ENCODE results near the gene IGFN1.

IGFN1 gene

GRCh38 chr1:201250326-201251011 is 59.8 kb downstream of the IGFN1 start:
- Histone ChIP-seq H3K4me1 (ENCODE audit: control insufficient read depth, low read depth, low read length) (no peaks in the 10 kb centered on the region), H2BK120ac (ENCODE audit: low read depth, low read length) (no peak overlapping the region), H3K27me3 (ENCODE audit: insufficient read depth, low read length, poor library complexity) (no peaks in the 10 kb centered on the region)

DNA sequence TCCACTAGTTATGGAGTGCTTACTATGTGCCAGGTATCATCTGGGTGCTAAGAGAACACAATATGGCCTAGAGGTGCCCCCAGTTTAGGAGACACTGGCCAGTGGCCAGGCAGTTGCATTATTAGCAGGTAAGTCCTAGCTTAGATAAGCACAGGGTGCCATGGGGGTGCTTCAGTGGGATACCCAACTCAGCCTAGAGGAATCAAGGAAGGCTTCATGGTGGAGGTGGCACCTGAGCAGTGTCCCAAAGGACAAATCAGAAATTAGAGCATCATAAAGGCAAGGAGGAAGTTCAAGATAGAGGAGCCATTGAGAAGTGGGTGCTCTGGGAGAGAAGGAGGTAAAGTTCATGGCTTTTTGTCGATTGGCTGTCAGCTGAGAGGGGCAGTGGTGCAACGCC is 60.8 kb downstream of the IGFN1 start:
- H3K79me1 ChIP-seq (ENCODE audit: low read length), result no peaks in the 10 kb centered on the region
- H3K56ac ChIP-seq (ENCODE audit: low read length), result no peak overlapping the region
- H4K8ac ChIP-seq (ENCODE audit: low read depth, low read length), result no peak overlapping the region
- H3K18ac ChIP-seq (ENCODE audit: low read length), result no peak overlapping the region
- H2BK120ac ChIP-seq (ENCODE audit: low read depth, low read length), result no peak overlapping the region
- H3K27me3 ChIP-seq (ENCODE audit: insufficient read depth, low read length, poor library complexity), result no peaks in the 10 kb centered on the region
- no peaks in the 10 kb centered on the region for H3K4me1 ChIP-seq (ENCODE audit: control insufficient read depth, low read depth, low read length)
- no peak overlapping the region for H2AK5ac ChIP-seq (ENCODE audit: low read length)
- no peaks in the 10 kb centered on the region for H3K79me2 ChIP-seq (ENCODE audit: control insufficient read depth, insufficient read depth, low read length)
- H3K23ac ChIP-seq (ENCODE audit: low read length), result no peak overlapping the region
- no peak for DNase-seq
- H3K9ac ChIP-seq (ENCODE audit: low read length), result no peak overlapping the region
- no CpG with 5 or more reads among the region's 2 CpGs for WGBS (ENCODE audit: extremely low coverage, insufficient coverage, low lambda C conversion rate)
- H3K4me2 ChIP-seq (ENCODE audit: low read length), result no peak overlapping the region
- H2BK5ac ChIP-seq (ENCODE audit: low read length), result no peak overlapping the region
- no peaks in the 10 kb centered on the region for H3K36me3 ChIP-seq (ENCODE audit: control insufficient read depth, insufficient read depth, low read length)
- H3K4ac ChIP-seq (ENCODE audit: low read depth, low read length), result no peak overlapping the region
- no peak overlapping the region for H4K5ac ChIP-seq (ENCODE audit: low read length)
- H2BK15ac ChIP-seq (replicated peaks; ENCODE audit: low read depth), result no peak overlapping the region
- H3K4me3 ChIP-seq (ENCODE audit: low read length), result no peak overlapping the region
- no peak overlapping the region for H3K27ac ChIP-seq (ENCODE audit: low read depth, low read length)

More at GRCh38 chr1:201250326-201251011, 59.8 kb downstream of the IGFN1 start:
- H3K23ac ChIP-seq (ENCODE audit: low read length), result no peak overlapping the region
- no peak overlapping the region for H2BK15ac ChIP-seq (replicated peaks; ENCODE audit: low read depth)
- WGBS (ENCODE audit: extremely low coverage, insufficient coverage, low lambda C conversion rate), result no CpG with 5 or more reads among the region's 10 CpGs
- H3K4me3 ChIP-seq (ENCODE audit: low read length), result no peak overlapping the region
- H3K79me1 ChIP-seq (ENCODE audit: low read length), result no peaks in the 10 kb centered on the region
- no peaks in the 10 kb centered on the region for H3K79me2 ChIP-seq (ENCODE audit: control insufficient read depth, insufficient read depth, low read length)
- no peak overlapping the region for H4K5ac ChIP-seq (ENCODE audit: low read length)
- no peak for DNase-seq
- H3K9ac ChIP-seq (ENCODE audit: low read length), result no peak overlapping the region
- no peak overlapping the region for H3K4me2 ChIP-seq (ENCODE audit: low read length)
- no peak overlapping the region for H2BK5ac ChIP-seq (ENCODE audit: low read length)
- H2AK5ac ChIP-seq (ENCODE audit: low read length), result no peak overlapping the region
- H3K27ac ChIP-seq (ENCODE audit: low read depth, low read length), result no peak overlapping the region
- no peak overlapping the region for H4K8ac ChIP-seq (ENCODE audit: low read depth, low read length)
- no peaks in the 10 kb centered on the region for H3K36me3 ChIP-seq (ENCODE audit: control insufficient read depth, insufficient read depth, low read length)
- no peak overlapping the region for H3K4ac ChIP-seq (ENCODE audit: low read depth, low read length)
- H3K18ac ChIP-seq (ENCODE audit: low read length), result no peak overlapping the region
- H3K56ac ChIP-seq (ENCODE audit: low read length), result no peak overlapping the region

GRCh38 chr1:201251851-201252430 is 61.3 kb downstream of the IGFN1 start:
- H2AK5ac ChIP-seq (ENCODE audit: low read length), result no peak overlapping the region
- no peak overlapping the region for H3K4ac ChIP-seq (ENCODE audit: low read depth, low read length)
- no peak overlapping the region for H4K5ac ChIP-seq (ENCODE audit: low read length)
- no peak for DNase-seq
- H3K79me2 ChIP-seq (ENCODE audit: control insufficient read depth, insufficient read depth, low read length), result no peaks in the 10 kb centered on the region
- H3K4me3 ChIP-seq (ENCODE audit: low read length), result no peak overlapping the region
- H3K27me3 ChIP-seq (ENCODE audit: insufficient read depth, low read length, poor library complexity), result no peaks in the 10 kb centered on the region
- no peak overlapping the region for H2BK5ac ChIP-seq (ENCODE audit: low read length)
- H3K9ac ChIP-seq (ENCODE audit: low read length), result no peak overlapping the region
- no peaks in the 10 kb centered on the region for H3K79me1 ChIP-seq (ENCODE audit: low read length)
- WGBS (ENCODE audit: extremely low coverage, insufficient coverage, low lambda C conversion rate), result no CpG with 5 or more reads among the region's 11 CpGs
- no peaks in the 10 kb centered on the region for H3K4me1 ChIP-seq (ENCODE audit: control insufficient read depth, low read depth, low read length)
- H3K56ac ChIP-seq (ENCODE audit: low read length), result no peak overlapping the region
- no peak overlapping the region for H3K23ac ChIP-seq (ENCODE audit: low read length)
- H4K8ac ChIP-seq (ENCODE audit: low read depth, low read length), result no peak overlapping the region
- no peak overlapping the region for H3K27ac ChIP-seq (ENCODE audit: low read depth, low read length)
- H2BK15ac ChIP-seq (replicated peaks; ENCODE audit: low read depth), result no peak overlapping the region
- H3K4me2 ChIP-seq (ENCODE audit: low read length), result no peak overlapping the region
- H2BK120ac ChIP-seq (ENCODE audit: low read depth, low read length), result no peak overlapping the region
- no peaks in the 10 kb centered on the region for H3K36me3 ChIP-seq (ENCODE audit: control insufficient read depth, insufficient read depth, low read length)
- H3K18ac ChIP-seq (ENCODE audit: low read length), result no peak overlapping the region

GRCh38 chr1:201252944-201253371 is 62.3 kb downstream of the IGFN1 start:
- no peaks in the 10 kb centered on the region for H3K79me2 ChIP-seq (ENCODE audit: control insufficient read depth, insufficient read depth, low read length)
- no peak overlapping the region for H4K8ac ChIP-seq (ENCODE audit: low read depth, low read length)
- H3K56ac ChIP-seq (ENCODE audit: low read length), result no peak overlapping the region
- H3K9ac ChIP-seq (ENCODE audit: low read length), result no peak overlapping the region
- H3K36me3 ChIP-seq (ENCODE audit: control insufficient read depth, insufficient read depth, low read length), result no peaks in the 10 kb centered on the region
- no peaks in the 10 kb centered on the region for H3K79me1 ChIP-seq (ENCODE audit: low read length)
- no peak overlapping the region for H2BK120ac ChIP-seq (ENCODE audit: low read depth, low read length)
- no peak overlapping the region for H2BK5ac ChIP-seq (ENCODE audit: low read length)
- H3K4me3 ChIP-seq (ENCODE audit: low read length), result no peak overlapping the region
- no peak overlapping the region for H3K23ac ChIP-seq (ENCODE audit: low read length)
- H4K5ac ChIP-seq (ENCODE audit: low read length), result no peak overlapping the region
- H3K4me1 ChIP-seq (ENCODE audit: control insufficient read depth, low read depth, low read length), result no peaks in the 10 kb centered on the region
- H3K4ac ChIP-seq (ENCODE audit: low read depth, low read length), result no peak overlapping the region
- no peak overlapping the region for H3K4me2 ChIP-seq (ENCODE audit: low read length)
- no peak for DNase-seq
- H2AK5ac ChIP-seq (ENCODE audit: low read length), result no peak overlapping the region
- no peak overlapping the region for H2BK15ac ChIP-seq (replicated peaks; ENCODE audit: low read depth)
- WGBS (ENCODE audit: extremely low coverage, insufficient coverage, low lambda C conversion rate), result no CpG with 5 or more reads among the region's 6 CpGs
- H3K18ac ChIP-seq (ENCODE audit: low read length), result no peak overlapping the region
- no peak overlapping the region for H3K27ac ChIP-seq (ENCODE audit: low read depth, low read length)
- no peaks in the 10 kb centered on the region for H3K27me3 ChIP-seq (ENCODE audit: insufficient read depth, low read length, poor library complexity)

- Histone ChIP-seq H2AK5ac (ENCODE audit: low read length) (no peak overlapping the region), H3K4me1 (ENCODE audit: control insufficient read depth, low read depth, low read length) (no peaks in the 10 kb centered on the region), H2BK5ac (ENCODE audit: low read length) (no peak overlapping the region), H3K79me2 (ENCODE audit: control insufficient read depth, insufficient read depth, low read length) (no peaks in the 10 kb centered on the region), H3K18ac (ENCODE audit: low read length) (no peak overlapping the region), H3K4me3 (ENCODE audit: low read length) (no peak overlapping the region), H3K56ac (ENCODE audit: low read length) (no peak overlapping the region), H4K5ac (ENCODE audit: low read length) (no peak overlapping the region), H2BK15ac (replicated peaks; ENCODE audit: low read depth) (no peak overlapping the region), H3K9ac (ENCODE audit: low read length) (no peak overlapping the region), H2BK120ac (ENCODE audit: low read depth, low read length) (no peak overlapping the region), H3K79me1 (ENCODE audit: low read length) (no peaks in the 10 kb centered on the region), H3K23ac (ENCODE audit: low read length) (no peak overlapping the region), H4K8ac (ENCODE audit: low read depth, low read length) (no peak overlapping the region), H3K27ac (ENCODE audit: low read depth, low read length) (no peak overlapping the region), H3K36me3 (ENCODE audit: control insufficient read depth, insufficient read depth, low read length) (no peaks in the 10 kb centered on the region), H3K27me3 (ENCODE audit: insufficient read depth, low read length, poor library complexity) (no peaks in the 10 kb centered on the region), H3K4ac (ENCODE audit: low read depth, low read length) (no peak overlapping the region), H3K4me2 (ENCODE audit: low read length) (no peak overlapping the region)
- DNase-seq, result no peak
- no CpG with 5 or more reads among the region's 10 CpGs for WGBS (ENCODE audit: extremely low coverage, insufficient coverage, low lambda C conversion rate)
Observed at GRCh38 chr1:201253411-201253810, 62.8 kb downstream of the IGFN1 start.

Measured in mesendoderm (in vitro differentiated cells).